ENCODE data around the gene TRPM5.

Gene TRPM5

DNA sequence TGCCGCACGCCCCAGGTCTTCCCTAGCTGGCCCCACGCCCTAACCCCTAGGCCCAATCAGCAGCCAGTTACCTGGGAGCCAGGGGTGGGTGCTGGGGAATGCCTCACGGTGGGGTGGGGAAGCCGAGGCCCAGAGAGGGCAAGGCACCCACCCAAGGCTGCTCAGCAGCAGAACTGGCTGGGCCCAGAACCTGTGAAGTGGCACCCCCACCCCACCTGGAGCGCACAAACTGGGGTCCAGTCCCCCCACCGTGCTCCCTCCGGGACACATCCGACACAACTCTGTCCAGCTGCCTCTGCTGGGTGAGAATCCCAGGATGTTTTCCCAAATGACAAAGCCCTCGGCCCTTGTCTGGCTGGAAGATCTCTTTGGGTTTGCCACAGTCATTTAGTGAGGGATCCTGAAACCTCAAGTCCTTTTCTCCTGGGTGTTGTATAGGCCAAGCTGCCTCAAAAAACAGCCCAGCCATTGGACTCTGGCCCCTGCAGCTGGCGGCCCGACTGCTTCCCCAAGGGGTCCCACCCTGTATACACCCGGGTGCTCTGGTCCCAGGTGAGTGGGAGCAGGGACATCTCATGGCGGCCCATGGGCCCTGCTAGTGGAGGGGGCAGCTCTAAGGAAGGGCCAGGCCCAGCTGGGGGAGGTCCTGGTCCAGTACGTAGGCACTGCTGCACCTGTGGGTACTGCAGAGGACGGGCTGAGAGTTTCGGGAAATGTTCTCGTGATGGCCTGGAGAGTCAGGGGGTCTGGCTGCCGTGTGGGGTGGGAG, 22.9 kb downstream of the TRPM5 start:
- no peak for DNase-seq (ENCODE audit: low read depth in 2 of 2)

DNA sequence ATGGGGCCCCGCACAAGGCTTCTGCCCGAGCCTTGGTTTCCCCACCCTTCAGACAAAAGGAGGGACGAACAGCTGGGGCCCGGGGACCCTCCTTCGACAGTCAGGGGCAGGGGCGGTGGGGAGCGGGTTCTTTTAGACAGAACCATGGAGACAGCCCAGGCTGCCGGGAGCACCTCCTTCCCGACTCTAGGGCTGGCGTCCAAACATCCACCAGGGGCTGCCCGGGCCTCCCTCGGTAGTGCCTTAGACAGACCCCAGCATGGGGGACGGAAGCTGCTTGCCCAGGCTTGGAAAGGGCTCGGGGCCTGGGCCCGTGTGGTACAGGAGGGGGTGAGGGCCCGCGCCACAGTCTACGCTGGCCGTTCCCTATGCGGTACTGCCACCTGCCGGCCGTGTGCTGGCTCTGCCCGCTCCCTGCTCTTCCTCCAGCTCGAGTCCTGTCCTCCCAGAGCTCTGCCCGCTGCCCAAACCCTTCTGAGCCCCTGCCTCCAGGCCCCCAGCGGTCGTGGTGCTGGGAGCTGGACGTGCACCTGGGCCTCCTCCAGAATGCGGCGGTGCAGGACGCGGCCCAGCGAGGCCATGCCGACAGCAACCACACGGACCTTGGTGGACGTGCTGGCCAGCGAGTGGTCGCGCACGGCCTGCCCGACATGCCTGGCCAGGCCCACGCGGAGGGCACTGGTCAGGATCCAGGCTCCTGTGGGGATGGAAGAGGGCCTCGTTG, 23.6 kb downstream of the TRPM5 start:
- peak; percentile 10 to 18 for DNase-seq (ENCODE audit: low read depth in 2 of 2)

DNA sequence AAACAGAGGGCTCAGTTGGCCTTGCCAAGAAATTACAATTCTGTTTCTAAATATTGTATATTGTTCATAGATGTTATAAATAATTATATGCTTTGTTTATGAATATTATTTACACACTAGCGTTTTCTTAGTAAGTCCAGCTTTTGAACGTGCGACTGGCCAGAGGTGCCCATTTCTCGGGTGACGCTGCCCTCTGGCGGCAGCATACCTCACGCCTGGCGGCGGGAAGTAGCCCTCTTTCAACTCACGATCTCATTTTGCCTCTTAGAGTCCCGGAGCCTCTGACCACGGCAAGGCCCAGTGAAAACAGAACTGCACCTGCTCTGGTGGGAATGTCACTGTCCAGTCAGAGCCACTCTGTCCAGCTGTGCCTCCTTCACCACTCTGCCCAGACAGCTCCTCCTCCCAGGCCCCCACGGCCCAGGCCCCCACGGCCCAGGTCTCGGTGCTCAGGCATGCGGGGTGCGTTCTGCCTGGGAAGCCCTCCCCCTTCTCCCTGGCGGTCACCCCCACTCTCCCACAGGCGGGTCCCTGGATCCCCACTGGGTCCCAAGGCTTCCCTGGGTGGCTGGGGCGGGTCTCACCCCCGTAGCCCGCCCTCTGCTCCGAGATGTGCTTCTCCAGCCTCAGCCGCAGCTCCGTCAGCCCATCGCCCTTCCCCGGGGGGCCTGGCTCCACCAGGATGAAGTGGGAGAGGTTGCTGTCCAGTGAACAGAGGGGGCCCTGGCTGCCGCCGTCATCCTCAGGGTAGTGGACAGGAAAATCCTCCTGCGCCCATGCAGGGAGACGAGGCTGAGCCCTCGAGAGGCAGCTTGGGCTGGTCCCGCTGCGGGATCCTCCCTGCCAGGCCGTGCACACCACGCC, 24.4 kb downstream of the TRPM5 start:
- peak; percentile 13 to 21 for DNase-seq (ENCODE audit: low read depth in 2 of 2)

DNA sequence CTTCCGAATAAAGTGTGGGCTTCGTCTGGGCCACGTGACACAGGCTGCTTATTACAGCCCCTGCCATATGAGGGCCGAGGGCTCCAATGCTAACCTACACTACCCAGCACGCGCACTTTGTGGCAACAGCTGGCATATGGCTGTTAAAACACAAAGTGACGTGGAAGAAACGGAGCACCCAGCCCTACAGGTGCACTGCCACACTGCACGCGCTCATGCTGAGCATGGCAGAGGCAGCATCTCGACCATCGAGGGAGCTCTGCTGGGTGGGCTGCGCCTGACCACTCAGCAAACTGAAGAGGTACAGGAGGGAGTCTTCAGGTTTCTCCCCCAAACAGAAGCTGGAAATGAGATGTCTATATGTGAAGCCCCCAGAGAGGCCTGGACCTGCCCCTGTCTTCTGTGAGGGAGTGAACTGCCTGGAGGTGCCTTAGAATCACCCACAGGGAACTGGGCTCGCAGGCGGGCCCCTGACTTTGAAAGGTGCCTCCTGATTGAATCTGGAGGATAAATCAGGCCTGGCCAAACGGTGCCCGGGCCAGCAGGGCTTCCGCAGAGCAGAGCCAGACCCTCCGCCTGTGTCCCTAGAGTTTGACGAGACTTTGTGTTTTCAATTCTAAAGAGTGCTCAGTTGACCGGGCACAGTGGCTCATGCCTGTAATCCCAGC, 25.5 kb downstream of the TRPM5 start:
- DNase-seq (ENCODE audit: low read depth in 2 of 2), result no peak

DNA sequence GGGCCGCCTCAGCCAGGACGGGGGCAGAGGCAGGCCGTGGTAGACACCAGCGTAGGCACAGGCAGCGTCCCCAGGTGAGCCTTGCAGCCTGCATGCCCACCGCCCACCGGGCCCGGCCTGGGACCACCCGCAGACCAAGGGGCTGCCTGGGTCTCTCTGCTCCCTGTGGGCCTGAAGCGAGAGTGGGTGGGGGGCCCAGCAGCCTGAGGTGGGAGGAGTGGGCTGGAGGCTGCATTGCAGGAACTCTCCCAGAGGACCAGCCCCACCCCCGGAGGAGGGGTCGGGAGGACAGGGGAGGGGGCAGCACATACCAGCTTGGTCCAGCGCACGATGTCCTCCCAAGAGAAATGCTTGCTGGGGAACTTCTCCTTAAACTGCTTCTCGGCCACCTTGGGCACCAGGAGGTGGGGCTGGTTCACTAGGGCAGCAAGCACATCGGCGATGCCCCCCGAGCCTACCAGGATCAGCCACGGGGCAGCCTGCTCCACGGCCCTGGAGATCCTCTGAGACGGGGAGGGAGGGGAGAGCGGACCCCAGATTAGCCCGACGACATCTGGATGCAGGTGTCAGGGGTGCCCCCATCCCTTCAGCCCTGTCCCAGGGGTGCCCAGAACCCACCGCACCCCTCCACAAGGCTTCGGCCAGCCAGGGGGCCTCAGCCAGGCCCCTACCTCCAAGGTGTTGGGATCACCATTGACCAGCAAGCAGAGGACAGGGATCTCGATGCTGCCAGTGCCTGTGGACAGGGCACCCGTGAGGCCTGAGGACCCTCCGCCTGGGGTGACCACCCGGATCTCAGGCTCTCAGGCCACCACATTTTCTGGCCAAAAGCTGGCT, 26.2 kb downstream of the TRPM5 start:
- DNase-seq (ENCODE audit: low read depth in 2 of 2), result no peak

DNA sequence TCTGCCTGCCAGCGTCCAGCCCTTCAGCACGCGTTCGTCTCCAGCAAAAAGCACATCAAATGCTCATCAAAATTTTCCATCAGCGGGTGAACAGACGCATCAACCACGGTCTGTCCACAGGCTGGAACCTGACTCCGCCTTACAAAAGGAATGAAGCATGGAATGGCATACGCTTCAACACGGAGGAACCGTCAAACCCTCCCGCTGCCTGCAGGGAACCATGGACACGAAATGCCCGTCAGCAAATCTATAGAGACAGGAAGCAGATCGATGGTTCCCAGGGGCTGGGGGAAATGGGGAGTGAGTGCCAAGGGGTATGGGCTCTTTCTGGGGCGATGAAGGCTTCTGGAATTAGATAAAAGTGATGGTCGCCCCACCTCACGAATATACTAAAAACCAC, 27.5 kb downstream of the TRPM5 start:
- DNase-seq (ENCODE audit: low read depth in 2 of 2), result no peak

DNA sequence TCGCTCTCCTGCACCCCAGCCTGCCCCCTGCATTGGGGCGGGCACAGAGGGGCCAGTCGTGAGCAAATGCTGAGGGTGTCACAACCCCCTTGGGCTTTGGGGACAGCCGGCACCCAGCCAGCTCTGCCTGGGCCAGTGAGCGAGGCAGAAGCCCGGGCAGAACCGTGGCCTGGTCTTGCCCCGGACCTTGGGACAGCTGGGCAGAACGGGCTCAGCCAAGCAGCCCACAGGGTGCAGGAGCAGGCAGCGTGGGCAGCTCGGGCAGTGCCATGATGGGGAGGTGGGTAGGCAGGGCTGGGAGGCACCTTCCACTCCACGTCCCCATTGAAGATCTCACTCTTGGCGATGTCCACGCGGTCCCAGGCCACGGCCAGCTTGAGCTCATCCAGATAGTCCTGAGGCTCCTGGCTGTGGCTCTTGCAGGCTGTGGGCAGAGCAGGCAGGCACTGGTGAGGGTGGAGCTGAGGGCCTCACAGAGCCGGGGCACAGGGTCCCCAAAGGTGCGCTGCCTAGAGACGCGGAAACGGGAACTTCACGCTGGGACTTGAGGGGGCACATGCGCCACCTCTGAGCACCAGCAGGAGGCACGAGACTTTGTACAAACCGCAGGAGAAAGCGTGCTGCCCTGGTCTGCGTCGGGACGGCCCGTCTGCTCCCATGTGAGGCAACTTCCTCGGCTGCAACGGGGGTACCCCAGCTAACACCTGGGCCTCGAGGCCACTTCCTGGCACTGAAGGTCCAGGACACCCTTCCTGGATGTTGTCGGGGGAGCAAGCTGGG, 28.5 kb downstream of the TRPM5 start:
- no peak for DNase-seq (ENCODE audit: low read depth in 2 of 2)

DNA sequence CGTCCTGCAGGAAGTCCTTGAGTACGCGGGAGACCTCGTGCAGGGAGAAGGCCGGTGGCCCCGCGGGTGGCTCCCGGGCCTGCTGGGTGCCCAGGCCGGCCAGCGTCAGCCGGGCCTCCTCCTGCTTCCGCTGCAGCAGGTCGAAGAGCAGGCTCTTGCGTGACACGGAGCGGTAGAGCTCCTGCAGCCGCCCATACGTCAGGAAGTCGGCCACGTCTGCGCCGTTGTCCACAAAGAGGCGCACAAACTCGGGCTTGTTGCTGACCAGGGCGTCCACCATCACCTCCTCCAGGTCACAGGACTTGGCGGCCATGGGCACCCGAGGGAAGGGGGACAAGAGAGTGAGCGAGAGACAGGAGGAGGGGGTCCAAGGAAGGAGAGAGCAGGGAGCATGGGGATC, 29.1 kb downstream of the TRPM5 start:
- DNase-seq (ENCODE audit: low read depth in 2 of 2), result no peak

DNA sequence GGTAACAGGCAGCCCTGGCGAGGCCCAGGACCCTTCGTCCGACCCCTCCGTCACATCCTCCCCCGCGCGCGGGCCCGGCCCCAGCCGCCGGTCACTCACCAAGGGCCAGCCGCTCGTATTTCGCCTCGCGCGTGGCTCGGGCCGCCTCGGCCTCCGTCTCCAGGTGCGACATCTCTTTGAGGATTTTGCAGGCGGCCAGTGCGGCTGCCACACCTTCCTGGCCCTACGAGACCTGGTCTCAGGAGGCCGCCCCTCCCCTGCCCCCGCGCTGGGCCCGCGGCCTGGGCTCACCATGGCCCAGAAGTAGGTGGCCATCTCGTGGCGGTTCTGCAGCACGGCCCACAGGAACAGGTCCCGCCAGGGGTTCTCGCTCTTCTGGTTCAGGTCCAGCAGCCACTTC, 29.7 kb downstream of the TRPM5 start:
- DNase-seq (ENCODE audit: low read depth in 2 of 2), result no peak

DNA sequence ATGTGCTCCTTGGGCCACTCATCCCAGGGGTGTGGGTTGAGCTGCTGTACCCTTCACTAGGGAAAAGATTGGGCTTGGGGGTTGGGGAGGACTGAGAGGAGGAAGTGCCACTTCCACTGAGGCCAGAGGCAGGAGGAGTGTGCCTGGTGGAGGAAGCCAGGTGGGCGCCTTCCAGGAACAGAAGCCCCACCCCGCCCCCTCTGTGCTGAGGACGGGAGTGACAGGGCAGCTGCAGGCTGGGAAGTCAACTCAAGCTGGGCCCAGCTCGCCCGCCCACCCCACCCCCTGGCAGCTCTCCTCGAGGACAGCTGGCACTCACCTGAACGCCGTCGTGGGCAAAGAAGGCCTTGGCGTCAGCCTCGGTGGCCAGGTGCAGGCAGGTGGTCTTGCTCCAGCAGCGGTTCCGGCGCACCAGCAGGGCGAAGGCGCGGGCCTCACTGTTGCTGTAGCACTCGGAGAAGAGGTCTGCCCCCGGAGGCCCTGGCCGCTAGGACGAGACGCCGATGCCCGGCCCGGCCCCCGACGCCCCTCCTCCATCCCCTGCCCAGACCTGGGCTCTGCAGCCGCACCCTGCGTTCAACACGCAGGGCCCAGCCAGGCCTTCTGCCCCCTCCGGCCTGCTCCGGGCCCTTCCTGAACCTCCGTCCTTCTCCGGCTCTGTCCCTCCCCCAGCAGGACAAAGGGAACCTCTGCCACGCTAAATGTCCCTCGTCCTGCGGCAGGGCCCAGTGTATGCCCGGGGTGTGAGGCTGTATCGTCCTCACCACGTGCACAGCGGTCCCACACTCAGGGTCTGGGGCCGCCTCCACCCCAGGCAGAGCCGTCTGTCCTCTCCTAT, 30.4 kb downstream of the TRPM5 start:
- DNase-seq (ENCODE audit: low read depth in 2 of 2), result no peak

DNA sequence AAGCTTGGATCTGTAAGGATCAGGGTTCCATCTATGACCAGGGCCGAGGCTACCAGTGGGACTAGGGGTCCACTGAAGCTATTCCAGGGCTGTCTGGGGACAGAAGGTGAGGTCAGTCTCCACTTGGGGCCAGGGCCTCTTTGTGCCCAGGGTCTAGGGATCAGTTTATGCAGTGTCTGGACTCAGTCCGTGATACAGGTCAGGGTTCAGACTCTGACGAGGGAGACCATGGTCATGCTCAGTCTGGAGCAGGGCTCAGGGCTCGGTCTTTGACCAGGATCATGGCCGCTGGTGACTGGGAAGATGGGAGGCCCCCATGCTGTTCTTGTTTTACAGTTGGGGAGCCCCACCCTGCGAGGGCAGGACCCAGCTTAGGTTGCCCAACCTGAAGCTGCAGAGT, 32.0 kb downstream of the TRPM5 start:
- DNase-seq (ENCODE audit: low read depth in 2 of 2), result no peak

DNA sequence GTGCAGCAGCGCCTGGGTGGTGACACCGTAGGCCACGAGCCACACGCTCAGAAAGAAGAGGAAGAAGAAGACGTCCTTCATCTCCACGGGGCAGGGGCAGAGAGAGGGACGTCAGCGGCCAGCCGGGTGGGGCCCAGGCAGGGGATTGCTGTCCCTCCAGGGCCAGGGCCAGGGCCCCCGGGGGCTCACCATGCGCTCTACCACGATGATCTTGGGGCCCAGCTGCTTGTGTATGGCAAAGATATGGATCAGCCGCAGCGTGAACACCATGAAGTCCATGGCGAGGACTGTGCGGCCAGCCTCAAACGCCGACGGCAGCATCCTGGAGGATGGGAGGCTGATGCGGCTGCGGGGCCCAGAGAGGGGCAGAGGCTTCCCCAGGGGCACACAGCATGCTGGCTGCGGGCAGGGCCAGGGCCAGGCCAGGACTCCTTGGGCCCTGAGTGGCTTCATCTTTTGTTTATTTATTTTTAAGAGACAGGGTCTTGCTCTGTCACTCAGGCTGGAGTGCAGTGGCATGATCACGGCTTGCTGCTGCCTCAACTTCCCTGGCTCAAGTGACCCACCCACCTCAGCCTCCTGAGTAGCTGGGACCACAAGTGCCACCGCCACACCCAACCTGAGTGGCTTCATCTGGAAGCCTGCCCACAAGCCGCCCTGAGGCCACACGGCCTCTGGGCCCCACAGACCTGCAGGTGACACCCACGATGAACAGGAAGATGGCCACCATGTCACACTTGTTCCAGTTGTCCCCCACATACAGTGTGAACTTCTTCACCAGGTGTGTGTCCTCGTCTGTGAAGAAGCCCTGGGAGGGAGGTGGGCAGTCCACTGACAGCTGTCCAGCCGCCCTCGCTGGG, 32.6 kb downstream of the TRPM5 start:
- no peak for DNase-seq (ENCODE audit: low read depth in 2 of 2)

DNA sequence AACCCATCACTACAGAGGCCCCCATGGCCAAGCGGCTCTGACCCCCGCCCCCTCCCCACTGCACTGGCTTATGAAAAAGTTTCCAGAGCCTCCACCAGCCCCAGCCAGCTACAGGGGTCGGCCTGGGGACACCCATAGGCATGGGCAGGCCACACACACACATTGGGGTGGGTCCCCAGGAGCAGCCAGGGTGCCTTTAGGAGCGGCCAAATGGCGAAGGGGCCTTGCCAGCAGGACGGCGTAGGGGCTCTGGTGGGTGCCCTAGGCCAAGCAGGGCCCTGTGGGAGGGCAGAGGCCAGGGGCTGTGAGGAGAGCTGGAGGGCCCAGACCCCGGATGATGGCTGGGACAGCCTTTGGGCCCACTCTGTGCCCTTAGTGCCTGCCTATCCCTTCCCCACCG, 33.7 kb downstream of the TRPM5 start:
- DNase-seq (ENCODE audit: low read depth in 2 of 2), result no peak

DNA sequence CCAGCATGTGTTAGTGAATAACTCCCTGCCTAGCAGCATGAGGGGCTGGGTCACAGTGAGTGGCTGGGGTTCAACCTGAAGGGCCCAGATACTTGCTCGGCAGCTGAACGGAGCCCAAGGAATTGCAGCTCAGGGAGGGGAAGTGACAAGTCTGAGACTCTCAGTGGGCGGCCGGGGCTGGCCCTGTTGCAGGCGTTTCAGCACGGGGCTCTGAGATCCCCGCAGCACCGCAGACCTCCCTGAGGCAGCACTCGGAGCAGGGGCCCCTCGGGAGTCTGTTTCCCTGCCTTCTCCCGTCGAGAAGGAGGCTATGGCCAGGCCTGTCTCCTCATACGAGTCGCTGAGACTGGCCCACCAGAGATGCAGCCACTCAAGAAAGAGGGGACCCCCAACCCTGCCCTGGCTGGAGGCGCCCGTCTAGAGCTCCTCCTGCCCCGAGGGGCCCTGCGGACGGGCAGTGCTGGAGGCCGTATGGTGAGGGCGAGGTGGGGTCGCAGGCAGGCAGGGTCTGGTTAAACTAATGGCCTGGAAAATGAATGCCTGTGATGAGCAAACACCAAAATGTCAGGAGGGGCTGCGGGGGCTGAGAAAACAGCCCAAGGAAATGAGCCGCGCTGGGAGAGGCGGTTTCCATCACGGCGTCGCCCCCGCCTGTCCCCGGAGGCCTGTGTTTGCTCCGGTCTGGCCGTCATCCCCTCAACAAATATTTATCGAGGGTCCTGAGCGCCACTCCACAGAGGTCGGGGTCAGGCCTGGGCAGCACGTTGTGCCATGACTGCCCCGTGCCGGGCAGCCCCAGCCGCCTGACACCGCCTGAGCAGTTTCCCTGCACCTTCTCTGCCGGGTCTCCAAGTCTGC, 34.5 kb downstream of the TRPM5 start:
- DNase-seq (ENCODE audit: low read depth in 2 of 2), result no peak

DNA sequence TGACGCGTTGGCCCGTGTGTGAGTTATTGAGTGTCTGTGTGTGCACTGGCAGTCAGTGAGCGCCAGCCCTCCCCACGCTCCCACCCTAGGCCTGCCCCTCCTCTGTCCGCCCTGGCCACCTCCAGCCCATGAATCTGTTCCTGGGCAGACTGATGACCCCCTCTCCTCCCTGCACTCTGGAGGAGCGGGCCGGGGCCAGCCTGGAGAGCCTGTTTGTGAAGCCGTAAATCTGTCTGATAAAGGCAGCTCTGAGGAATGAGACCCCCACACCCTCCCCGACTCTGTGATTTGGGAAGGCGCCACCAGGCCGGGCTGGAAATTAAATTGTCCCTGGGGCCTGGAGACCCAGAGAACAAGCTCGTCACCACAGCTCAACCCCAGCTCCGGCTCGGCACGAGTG, 35.2 kb downstream of the TRPM5 start:
- no peak for DNase-seq (ENCODE audit: low read depth in 2 of 2)

DNA sequence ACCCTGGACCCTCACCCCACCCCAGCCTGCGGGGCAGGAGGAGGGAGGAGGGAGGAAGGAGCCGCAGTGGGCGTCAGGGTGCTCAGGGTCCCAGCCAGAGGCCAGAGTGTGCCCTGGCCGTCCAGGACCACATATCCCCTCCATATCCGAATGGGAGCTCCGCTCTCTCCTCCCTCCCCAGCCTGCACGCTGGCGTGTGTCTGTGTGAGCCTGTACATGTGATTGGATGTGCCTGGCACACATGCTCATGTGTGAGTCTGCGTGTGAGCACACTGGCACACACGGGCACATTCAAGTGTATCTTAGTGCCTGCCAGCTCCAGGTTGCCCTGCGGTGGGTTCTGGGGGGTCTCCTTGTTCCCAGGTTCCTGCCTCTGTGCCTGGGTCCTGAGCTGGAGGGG, 35.6 kb downstream of the TRPM5 start:
- no peak for DNase-seq (ENCODE audit: low read depth in 2 of 2)

DNA sequence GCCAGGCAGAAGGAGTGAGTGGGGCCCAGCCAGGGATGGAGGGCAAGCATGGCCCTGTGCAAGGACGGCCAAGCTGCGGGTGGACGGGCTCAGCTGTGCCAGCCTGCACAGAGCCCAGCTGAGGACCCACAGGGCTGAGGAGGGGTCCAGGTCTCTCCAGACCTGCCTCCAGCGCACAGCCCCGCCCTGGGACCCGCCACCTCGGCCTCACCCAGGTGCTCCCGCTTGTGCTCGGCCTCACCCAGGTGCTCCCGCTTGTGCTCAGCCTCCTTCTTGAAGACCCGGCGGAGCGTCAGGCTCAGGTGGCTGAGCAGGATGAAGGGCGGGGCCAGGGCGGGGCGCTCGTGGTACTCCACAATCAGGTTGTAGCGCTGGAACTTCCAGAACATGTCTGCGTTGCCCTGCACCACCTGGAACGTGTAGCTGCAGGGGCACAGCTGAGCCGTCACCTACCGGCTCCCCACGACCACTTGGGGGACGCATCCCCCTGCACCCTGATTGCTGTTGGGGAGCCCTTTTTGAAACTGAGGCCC, 37.4 kb downstream of the TRPM5 start:
- DNase-seq (ENCODE audit: low read depth in 2 of 2), result no peak

All from fibroblast of skin of left biceps (primary cell).